ENCODE data around the gene PRKN.

The PRKN gene

DNA sequence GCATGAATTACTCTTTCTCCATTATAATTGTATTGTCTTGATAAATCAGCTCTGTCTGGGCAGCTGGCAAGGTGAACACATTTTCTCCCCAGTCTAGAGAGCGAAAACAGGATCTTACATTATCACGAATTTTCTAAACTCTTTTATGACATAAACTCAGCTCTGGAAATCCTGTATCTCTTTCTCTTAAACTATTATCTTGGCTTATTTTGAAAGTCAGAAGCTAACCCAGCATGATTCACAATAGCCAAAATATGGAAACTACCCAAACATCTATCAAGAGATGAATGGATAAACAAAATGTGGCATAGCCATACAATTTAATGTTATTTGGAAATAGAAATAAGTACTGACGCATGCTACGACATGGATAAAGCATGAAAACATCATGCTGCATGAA lies 1427.8 kb downstream of the PRKN start:
- H3K36me3 ChIP-seq = no peaks in the 10 kb centered on the region
- H3K27ac ChIP-seq = no peak overlapping the region
- no peaks in the 10 kb centered on the region for H3K9me3 ChIP-seq (ENCODE audit: severe bottlenecking)
- no peak overlapping the region for H3K4me3 ChIP-seq (ENCODE audit: low read depth, low read length)
- DNase-seq = no peak
- TF ChIP-seq, protein P1, sequence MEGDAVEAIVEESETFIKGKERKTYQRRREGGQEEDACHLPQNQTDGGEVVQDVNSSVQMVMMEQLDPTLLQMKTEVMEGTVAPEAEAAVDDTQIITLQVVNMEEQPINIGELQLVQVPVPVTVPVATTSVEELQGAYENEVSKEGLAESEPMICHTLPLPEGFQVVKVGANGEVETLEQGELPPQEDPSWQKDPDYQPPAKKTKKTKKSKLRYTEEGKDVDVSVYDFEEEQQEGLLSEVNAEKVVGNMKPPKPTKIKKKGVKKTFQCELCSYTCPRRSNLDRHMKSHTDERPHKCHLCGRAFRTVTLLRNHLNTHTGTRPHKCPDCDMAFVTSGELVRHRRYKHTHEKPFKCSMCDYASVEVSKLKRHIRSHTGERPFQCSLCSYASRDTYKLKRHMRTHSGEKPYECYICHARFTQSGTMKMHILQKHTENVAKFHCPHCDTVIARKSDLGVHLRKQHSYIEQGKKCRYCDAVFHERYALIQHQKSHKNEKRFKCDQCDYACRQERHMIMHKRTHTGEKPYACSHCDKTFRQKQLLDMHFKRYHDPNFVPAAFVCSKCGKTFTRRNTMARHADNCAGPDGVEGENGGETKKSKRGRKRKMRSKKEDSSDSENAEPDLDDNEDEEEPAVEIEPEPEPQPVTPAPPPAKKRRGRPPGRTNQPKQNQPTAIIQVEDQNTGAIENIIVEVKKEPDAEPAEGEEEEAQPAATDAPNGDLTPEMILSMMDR (IDR thresholded peaks at IDR 0.05; ENCODE audit: low read depth, low read length) = no peak
- no peaks in the 10 kb centered on the region for H3K27me3 ChIP-seq (ENCODE audit: insufficient read depth, low read depth, severe bottlenecking)
